Activated naive CD8-positive, alpha-beta T cell (primary cell): ENCODE measurements around the gene FOXJ2.
A peak's percentile ranks its signal among the peaks of the same experiment; 100 is the strongest.
"Not testable (repeated sequence)": the region's sequence is repeated elsewhere in the genome, so short reads cannot be mapped to it uniquely, and the experiment has no call there.

ENCODE experiments used
- H3K27ac Mint-ChIP-seq: one replicate; pipeline ENCODE4 v1.8.0; 2021; ENCODE audit warnings: mixed read lengths
- H3K27me3 Mint-ChIP-seq: one replicate; pipeline ENCODE4 v1.8.0; 2021; ENCODE audit warnings: mixed read lengths
- H3K36me3 Mint-ChIP-seq: one replicate; pipeline ENCODE4 v1.8.0; 2021; ENCODE audit warnings: mixed read lengths
- H3K4me1 Mint-ChIP-seq: one replicate; pipeline ENCODE4 v1.8.0; 2021; ENCODE audit warnings: low read depth, mixed read lengths
- H3K4me3 Mint-ChIP-seq: one replicate; pipeline ENCODE4 v1.8.0; 2021; ENCODE audit warnings: mild to moderate bottlenecking, mixed read lengths
- H3K9me3 Mint-ChIP-seq: one replicate; pipeline ENCODE4 v1.8.0; 2021; ENCODE audit warnings: low read depth, mixed read lengths

FOXJ2 gene

GRCh38 chr12:8071820-8072219 is 39.3 kb downstream of the FOXJ2 start:
- not testable (repeated sequence) for H3K4me3 Mint-ChIP-seq, H3K9me3 Mint-ChIP-seq, H3K27me3 Mint-ChIP-seq, H3K27ac Mint-ChIP-seq, H3K36me3 Mint-ChIP-seq
- H3K4me1 Mint-ChIP-seq = peaks cover 15% of the 10 kb centered on the region

- H3K4me1 Mint-ChIP-seq = peaks cover 35% of the 10 kb centered on the region
- H3K27ac Mint-ChIP-seq = no peak overlapping the region
- no peak overlapping the region for H3K4me3 Mint-ChIP-seq
- H3K36me3 Mint-ChIP-seq = no peaks in the 10 kb centered on the region
- H3K9me3 Mint-ChIP-seq = no peaks in the 10 kb centered on the region
- no peaks in the 10 kb centered on the region for H3K27me3 Mint-ChIP-seq
Measured at GRCh38 chr12:8075935-8076334, 43.4 kb downstream of the FOXJ2 start.

- H3K9me3 Mint-ChIP-seq = no peaks in the 10 kb centered on the region
- H3K36me3 Mint-ChIP-seq = no peaks in the 10 kb centered on the region
- H3K4me1 Mint-ChIP-seq = peaks cover 39% of the 10 kb centered on the region
- no peaks in the 10 kb centered on the region for H3K27me3 Mint-ChIP-seq
- H3K4me3 Mint-ChIP-seq = no peak overlapping the region
- H3K27ac Mint-ChIP-seq = no peak overlapping the region
Measured at GRCh38 chr12:8076366-8076765, 43.9 kb downstream of the FOXJ2 start.

GRCh38 chr12:8077207-8077606 is 44.7 kb downstream of the FOXJ2 start:
- no peak overlapping the region for H3K4me3 Mint-ChIP-seq
- H3K4me1 Mint-ChIP-seq = peaks cover 40% of the 10 kb centered on the region
- H3K36me3 Mint-ChIP-seq = no peaks in the 10 kb centered on the region
- no peaks in the 10 kb centered on the region for H3K9me3 Mint-ChIP-seq
- no peaks in the 10 kb centered on the region for H3K27me3 Mint-ChIP-seq
- no peak overlapping the region for H3K27ac Mint-ChIP-seq

- Mint-ChIP-seq H3K4me1 (peaks cover 46% of the 10 kb centered on the region), H3K27me3 (no peaks in the 10 kb centered on the region), H3K4me3 (no peak overlapping the region), H3K36me3 (no peaks in the 10 kb centered on the region), H3K9me3 (no peaks in the 10 kb centered on the region), H3K27ac (peak overlapping the region; percentile 70)
Measured at GRCh38 chr12:8078398-8078797, 45.9 kb downstream of the FOXJ2 start.

- Mint-ChIP-seq H3K9me3 (no peaks in the 10 kb centered on the region), H3K27ac (peak overlapping the region; percentile 70), H3K4me1 (peaks cover 51% of the 10 kb centered on the region), H3K27me3 (no peaks in the 10 kb centered on the region), H3K4me3 (no peak overlapping the region), H3K36me3 (no peaks in the 10 kb centered on the region)
Measured at GRCh38 chr12:8078916-8079315, 46.4 kb downstream of the FOXJ2 start.

GRCh38 chr12:8080120-8080519 is 47.6 kb downstream of the FOXJ2 start:
- H3K36me3 Mint-ChIP-seq = no peaks in the 10 kb centered on the region
- peak overlapping the region; percentile 100 for H3K4me3 Mint-ChIP-seq
- peak overlapping the region; percentile 95 for H3K27ac Mint-ChIP-seq
- H3K4me1 Mint-ChIP-seq = peaks cover 60% of the 10 kb centered on the region
- H3K27me3 Mint-ChIP-seq = no peaks in the 10 kb centered on the region
- H3K9me3 Mint-ChIP-seq = no peaks in the 10 kb centered on the region

- peaks cover 70% of the 10 kb centered on the region for H3K4me1 Mint-ChIP-seq
Measured at GRCh38 chr12:8081251-8081920, 48.9 kb downstream of the FOXJ2 start.

GRCh38 chr12:8082808-8083100 is 50.2 kb downstream of the FOXJ2 start:
- Mint-ChIP-seq H3K4me1 (peaks cover 73% of the 10 kb centered on the region), H3K27me3 (no peaks in the 10 kb centered on the region), H3K9me3 (no peaks in the 10 kb centered on the region), H3K4me3 (peak overlapping the region; percentile 100), H3K27ac (peak overlapping the region; percentile 95), H3K36me3 (peaks cover 4% of the 10 kb centered on the region)

More at GRCh38 chr12:8081251-8081920, 48.9 kb downstream of the FOXJ2 start:
- Mint-ChIP-seq H3K9me3 (no peaks in the 10 kb centered on the region), H3K36me3 (peaks cover 3% of the 10 kb centered on the region), H3K27me3 (no peaks in the 10 kb centered on the region), H3K4me3 (peak overlapping the region; percentile 100), H3K27ac (peak overlapping the region; percentile 95)

- Mint-ChIP-seq H3K4me3 (peak overlapping the region; percentile 100), H3K4me1 (peaks cover 73% of the 10 kb centered on the region), H3K27ac (peak overlapping the region; percentile 95)
- not testable (repeated sequence) for H3K9me3 Mint-ChIP-seq, H3K36me3 Mint-ChIP-seq, H3K27me3 Mint-ChIP-seq
Measured at GRCh38 chr12:8084351-8084750, 51.8 kb downstream of the FOXJ2 start.

GRCh38 chr12:8087666-8088065 is 55.1 kb downstream of the FOXJ2 start:
- H3K27ac Mint-ChIP-seq = peak overlapping the region; percentile 93
- peak overlapping the region; percentile 83 for H3K4me3 Mint-ChIP-seq
- H3K4me1 Mint-ChIP-seq = peaks cover 63% of the 10 kb centered on the region

GRCh38 chr12:8088574-8088973 is 56.1 kb downstream of the FOXJ2 start:
- H3K4me1 Mint-ChIP-seq = peaks cover 60% of the 10 kb centered on the region
- peaks cover 17% of the 10 kb centered on the region for H3K36me3 Mint-ChIP-seq
- H3K27ac Mint-ChIP-seq = peak overlapping the region; percentile 93
- H3K9me3 Mint-ChIP-seq = no peaks in the 10 kb centered on the region
- peak overlapping the region; percentile 83 for H3K4me3 Mint-ChIP-seq
- H3K27me3 Mint-ChIP-seq = no peaks in the 10 kb centered on the region

More at GRCh38 chr12:8087666-8088065, 55.1 kb downstream of the FOXJ2 start:
- H3K9me3 Mint-ChIP-seq = no peaks in the 10 kb centered on the region
- H3K27me3 Mint-ChIP-seq = no peaks in the 10 kb centered on the region
- peaks cover 12% of the 10 kb centered on the region for H3K36me3 Mint-ChIP-seq

- H3K27ac Mint-ChIP-seq = peak overlapping the region; percentile 93
- peak overlapping the region; percentile 83 for H3K4me3 Mint-ChIP-seq
- H3K36me3 Mint-ChIP-seq = peaks cover 17% of the 10 kb centered on the region
Measured at GRCh38 chr12:8089277-8089676, 56.8 kb downstream of the FOXJ2 start.

GRCh38 chr12:8089716-8090115 is 57.2 kb downstream of the FOXJ2 start:
- Mint-ChIP-seq H3K27me3 (no peaks in the 10 kb centered on the region), H3K4me1 (peaks cover 49% of the 10 kb centered on the region), H3K36me3 (peaks cover 18% of the 10 kb centered on the region), H3K4me3 (no peak overlapping the region), H3K27ac (peak overlapping the region; percentile 93), H3K9me3 (no peaks in the 10 kb centered on the region)

More at GRCh38 chr12:8089277-8089676, 56.8 kb downstream of the FOXJ2 start:
- H3K9me3 Mint-ChIP-seq, H3K27me3 Mint-ChIP-seq: not testable (repeated sequence)
- peaks cover 53% of the 10 kb centered on the region for H3K4me1 Mint-ChIP-seq

GRCh38 chr12:8093291-8093690 is 60.8 kb downstream of the FOXJ2 start:
- Mint-ChIP-seq H3K4me1 (peaks cover 33% of the 10 kb centered on the region), H3K27me3 (no peaks in the 10 kb centered on the region), H3K27ac (no peak overlapping the region), H3K4me3 (no peak overlapping the region), H3K9me3 (no peaks in the 10 kb centered on the region), H3K36me3 (peaks cover 21% of the 10 kb centered on the region)

GRCh38 chr12:8096281-8096915 is 63.9 kb downstream of the FOXJ2 start:
- H3K9me3 Mint-ChIP-seq = no peaks in the 10 kb centered on the region
- no peak overlapping the region for H3K4me3 Mint-ChIP-seq
- peaks cover 18% of the 10 kb centered on the region for H3K36me3 Mint-ChIP-seq
- peaks cover 18% of the 10 kb centered on the region for H3K4me1 Mint-ChIP-seq
- peak overlapping the region; percentile 8 for H3K27ac Mint-ChIP-seq
- H3K27me3 Mint-ChIP-seq = no peaks in the 10 kb centered on the region
